Activated CD4-positive, alpha-beta T cell treated with anti-CD3 and anti-CD28 coated beads, Interleukin-2, amount 10 ng/mL, durations not matched to agents 7 days and 5 days (primary cell): ENCODE measurements around the gene CCDC69. TPM values are rescaled to one million over a fixed set of nuclear protein-coding genes. Genes with fewer than 3 reads are reported as not detected.
A peak's percentile ranks its signal among the peaks of the same experiment; 100 is the strongest.
"Not testable (repeated sequence)": the region's sequence is repeated elsewhere in the genome, so short reads cannot be mapped to it uniquely, and the experiment has no call there.

ENCODE experiments used
- CTCF ChIA-PET: fragments of 350-600 bp; sonication (Branson Sonifier 250); formaldehyde crosslinking; loops from one replicate; lab custom pipeline; 2021; ENCODE audit warnings: antibody characterized with exemption; lab: Charles Lee
- POLR2A ChIA-PET: fragments of 350-600 bp; sonication (Branson Sonifier 250); formaldehyde crosslinking; loops from one replicate; lab custom pipeline; 2021; ENCODE audit warnings: antibody characterized with exemption; lab: Charles Lee
- DNase-seq: peaks from one replicate; pipeline ENCODE4 v3.0.0-alpha.2; 2020
- H3K27ac Mint-ChIP-seq: one replicate; pipeline ENCODE4 v1.8.0; 2021; ENCODE audit warnings: mild to moderate bottlenecking, moderate library complexity, mixed read lengths
- H3K27me3 Mint-ChIP-seq: one replicate; pipeline ENCODE4 v1.8.0; 2021; ENCODE audit warnings: mixed read lengths
- H3K36me3 Mint-ChIP-seq: one replicate; pipeline ENCODE4 v1.8.0; 2021; ENCODE audit warnings: low read depth, mixed read lengths
- H3K4me1 Mint-ChIP-seq: one replicate; pipeline ENCODE4 v1.8.0; 2021; ENCODE audit warnings: mixed read lengths
- H3K4me3 Mint-ChIP-seq: one replicate; pipeline ENCODE4 v1.8.0; 2021; ENCODE audit warnings: mild to moderate bottlenecking, moderate library complexity, mixed read lengths
- H3K9me3 Mint-ChIP-seq: one replicate; pipeline ENCODE4 v1.8.0; 2021; ENCODE audit warnings: mixed read lengths
- total RNA-seq, 2 experiments: library from RNA; stranded (reverse); gene quantifications; one replicate each; pipeline ENCODE4 v1.2.3, GENCODE V29; 2021

The CCDC69 gene
- 10 to 100 TPM; 79.4 to 84.1 TPM for total RNA-seq

DNA sequence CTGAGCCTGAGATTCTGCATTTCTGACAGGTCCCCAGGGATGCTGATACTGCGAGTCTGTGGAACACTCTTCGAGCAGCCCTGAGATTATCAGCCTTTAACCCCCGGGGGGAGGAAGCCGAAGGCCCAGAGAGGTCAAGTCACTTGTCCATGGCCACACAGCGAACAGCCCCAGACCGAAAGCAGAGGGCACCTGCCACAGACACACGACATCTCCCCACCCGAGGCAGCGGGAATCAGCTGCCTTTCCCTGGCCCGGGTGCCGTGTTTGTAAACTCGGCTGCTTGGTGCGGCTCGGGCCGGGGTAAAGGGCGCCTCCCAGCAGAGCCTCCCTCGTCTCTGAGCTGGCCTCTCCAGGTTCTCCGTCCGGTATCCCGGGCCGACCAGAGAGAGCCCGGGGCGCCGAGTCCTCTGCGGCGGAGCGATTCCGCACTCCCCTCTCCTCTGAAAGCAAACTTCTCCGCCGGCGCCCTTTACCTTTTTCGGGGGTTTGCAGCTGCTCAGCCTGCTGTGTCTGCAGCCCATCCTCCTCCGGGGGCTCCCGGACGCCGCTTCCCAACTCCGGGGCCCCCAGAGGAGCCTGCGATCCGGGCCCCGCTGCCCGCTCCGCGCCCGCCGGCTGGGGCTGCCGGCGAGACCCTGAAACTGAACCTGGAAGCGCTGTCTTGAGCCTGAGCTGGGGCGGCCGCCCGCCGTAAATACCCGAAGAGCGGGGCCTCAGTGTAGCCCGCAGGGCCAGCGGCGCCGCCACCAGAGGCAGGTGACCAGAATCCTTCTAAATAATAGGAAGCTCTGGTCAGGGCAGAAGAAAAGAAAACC lies at the start of gene CCDC69:
Gene CCDC69, minus strand, starts transcription at position 646 of the 818 bp plus-strand sequence. Its CDS starts 122 bp downstream, at position 524.
- peak; percentile 58 for DNase-seq
- ChIA-PET POLR2A (interaction anchor here (0.6 to 2.9 kb wide), 6 partner anchors 10 to 37 kb away, joined by 3 to 12 read pairs (median 4); partner anchors contain the start of gene GM2A), CTCF (interaction anchor here (1.1 to 3.1 kb wide), 7 partner anchors 9 to 59 kb away, joined by 3 to 25 read pairs (median 12); no protein-coding TSS in a partner anchor)
- Mint-ChIP-seq H3K4me1 (peaks cover 53% of the 10 kb centered on the region), H3K27me3 (no peaks in the 10 kb centered on the region), H3K9me3 (peaks cover 3% of the 10 kb centered on the region), H3K4me3 (peak within 1 kb of the TSS; percentile 82), H3K27ac (peak within 1 kb of the TSS; percentile 88), H3K36me3 (peaks cover 39% of the 10 kb centered on the region)

GRCh38 chr5:151271336-151271735 lies 47.4 kb upstream of the CCDC69 start:
- Mint-ChIP-seq H3K27ac (no peak overlapping the region), H3K9me3 (no peaks in the 10 kb centered on the region), H3K27me3 (peaks cover 3% of the 10 kb centered on the region), H3K4me1 (no peaks in the 10 kb centered on the region), H3K36me3 (peaks cover 19% of the 10 kb centered on the region), H3K4me3 (no peak overlapping the region)
- ChIA-PET CTCF (no interaction called here), POLR2A (no interaction called here)
- no peak for DNase-seq

GRCh38 chr5:151270599-151270998 lies 46.7 kb upstream of the CCDC69 start:
- no peak for DNase-seq
- Mint-ChIP-seq H3K4me3 (no peak overlapping the region), H3K9me3 (no peaks in the 10 kb centered on the region), H3K27ac (no peak overlapping the region), H3K27me3 (no peaks in the 10 kb centered on the region), H3K4me1 (no peaks in the 10 kb centered on the region), H3K36me3 (peaks cover 22% of the 10 kb centered on the region)
- ChIA-PET POLR2A (no interaction called here), CTCF (no interaction called here)

- no peaks in the 10 kb centered on the region for H3K27me3 Mint-ChIP-seq
- no peak overlapping the region for H3K4me3 Mint-ChIP-seq
- peaks cover 12% of the 10 kb centered on the region for H3K4me1 Mint-ChIP-seq
- peaks cover 26% of the 10 kb centered on the region for H3K36me3 Mint-ChIP-seq
- CTCF ChIA-PET, result interaction anchor here (1.4 kb wide), 1 partner anchor 14 kb away, joined by 5 read pairs; no protein-coding TSS in a partner anchor
- H3K9me3 Mint-ChIP-seq, result no peaks in the 10 kb centered on the region
- H3K27ac Mint-ChIP-seq, result no peak overlapping the region
- DNase-seq, result no peak
- POLR2A ChIA-PET, result no interaction called here
Observed at GRCh38 chr5:151267491-151268260, 43.8 kb upstream of the CCDC69 start.

DNA sequence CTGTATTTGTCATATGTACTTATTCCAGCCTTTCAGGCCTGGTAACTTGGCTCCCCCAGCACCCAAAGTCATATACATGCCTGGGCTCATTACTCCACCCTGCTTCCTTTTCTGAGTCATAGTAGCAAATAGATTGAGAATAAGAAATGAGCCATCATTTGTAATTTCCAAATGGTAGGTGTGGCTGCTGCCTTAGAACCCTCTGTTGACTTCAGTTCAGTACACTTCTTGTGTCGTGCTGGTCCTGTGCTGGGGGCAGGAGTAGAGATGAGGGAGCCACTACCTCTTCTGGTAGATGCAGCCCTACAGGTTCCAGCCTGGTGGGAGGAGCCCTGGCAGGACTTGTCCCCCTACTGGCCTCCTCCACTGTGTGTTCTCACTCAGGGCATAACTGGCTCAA lies 40.2 kb upstream of the CCDC69 start:
- Mint-ChIP-seq H3K9me3 (no peaks in the 10 kb centered on the region), H3K36me3 (peaks cover 26% of the 10 kb centered on the region), H3K27me3 (no peaks in the 10 kb centered on the region), H3K4me1 (peaks cover 12% of the 10 kb centered on the region), H3K27ac (peak overlapping the region; percentile 20), H3K4me3 (no peak overlapping the region)
- ChIA-PET POLR2A (no interaction called here), CTCF (interaction anchor here (2.7 kb wide), 1 partner anchor 11 kb away, joined by 13 read pairs; the partner anchor contains the start of gene GM2A)
- no peak for DNase-seq

DNA sequence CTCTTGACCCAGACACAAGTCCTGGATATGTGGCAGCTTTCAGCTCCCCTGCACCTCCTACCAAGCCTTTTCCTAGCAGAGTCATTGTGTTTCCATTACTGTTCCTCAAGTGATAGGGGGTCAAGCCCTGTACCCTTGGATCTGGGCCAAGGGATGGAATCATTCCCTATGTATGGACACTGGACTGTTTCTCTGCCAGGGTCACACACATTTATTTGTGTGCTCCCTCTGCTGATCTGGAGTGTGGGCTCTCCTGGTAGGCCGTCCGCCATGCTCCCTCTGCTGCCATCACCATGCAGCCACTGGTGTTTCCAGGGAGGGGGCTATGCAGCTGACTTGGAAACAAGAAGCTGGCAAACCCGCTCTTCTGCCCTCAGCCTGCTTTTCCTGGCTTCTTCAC lies 38.6 kb upstream of the CCDC69 start:
- no peaks in the 10 kb centered on the region for H3K27me3 Mint-ChIP-seq
- CTCF ChIA-PET, result interaction anchor here (0.7 to 1.8 kb wide), 2 partner anchors 11 to 768 kb away, joined by 4 to 5 read pairs; no protein-coding TSS in a partner anchor
- POLR2A ChIA-PET, result no interaction called here
- no peak overlapping the region for H3K4me3 Mint-ChIP-seq
- no peaks in the 10 kb centered on the region for H3K9me3 Mint-ChIP-seq
- no peak overlapping the region for H3K27ac Mint-ChIP-seq
- H3K36me3 Mint-ChIP-seq, result peaks cover 18% of the 10 kb centered on the region
- H3K4me1 Mint-ChIP-seq, result peaks cover 12% of the 10 kb centered on the region
- DNase-seq, result no peak

- Mint-ChIP-seq H3K36me3 (peaks cover 2% of the 10 kb centered on the region), H3K9me3 (no peaks in the 10 kb centered on the region), H3K27me3 (no peaks in the 10 kb centered on the region), H3K27ac (no peak overlapping the region), H3K4me3 (no peak overlapping the region), H3K4me1 (peaks cover 17% of the 10 kb centered on the region)
- POLR2A ChIA-PET, result interaction anchor here (0.7 kb wide), 1 partner anchor 37 kb away, joined by 3 read pairs; no protein-coding TSS in a partner anchor
- DNase-seq, result no peak
- CTCF ChIA-PET, result no interaction called here
Observed at GRCh38 chr5:151259931-151260330, 36.0 kb upstream of the CCDC69 start.

DNA sequence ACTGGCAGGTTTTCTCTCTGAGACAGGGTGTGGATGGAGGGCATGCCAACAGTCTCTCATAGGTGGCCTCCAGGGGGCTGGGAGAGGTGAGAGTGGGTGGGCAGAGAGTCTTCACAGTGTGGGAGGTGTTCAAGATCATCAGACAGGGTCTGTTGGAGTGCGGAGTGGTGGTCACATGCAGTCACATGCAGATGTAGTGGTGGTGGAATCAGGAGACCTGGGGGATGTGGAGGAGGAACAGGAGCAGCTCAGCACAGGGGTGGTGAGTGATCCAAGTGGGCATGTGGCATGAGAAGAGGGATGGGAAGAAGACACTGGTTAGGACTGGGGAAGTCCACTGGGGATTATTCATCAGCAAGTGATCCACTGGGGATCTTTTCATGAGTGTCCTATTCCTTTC lies 34.9 kb upstream of the CCDC69 start:
- CTCF ChIA-PET, result no interaction called here
- Mint-ChIP-seq H3K27me3 (no peaks in the 10 kb centered on the region), H3K4me1 (peaks cover 15% of the 10 kb centered on the region), H3K27ac (no peak overlapping the region), H3K4me3 (no peak overlapping the region), H3K9me3 (no peaks in the 10 kb centered on the region), H3K36me3 (no peaks in the 10 kb centered on the region)
- no peak for DNase-seq
- POLR2A ChIA-PET, result no interaction called here

GRCh38 chr5:151258201-151258611 lies 34.3 kb upstream of the CCDC69 start:
- Mint-ChIP-seq H3K36me3 (no peaks in the 10 kb centered on the region), H3K27ac (no peak overlapping the region), H3K27me3 (no peaks in the 10 kb centered on the region), H3K4me1 (peaks cover 15% of the 10 kb centered on the region), H3K4me3 (no peak overlapping the region), H3K9me3 (no peaks in the 10 kb centered on the region)
- ChIA-PET CTCF (interaction anchor here (0.6 kb wide), 1 partner anchor 147 kb away, joined by 3 read pairs; no protein-coding TSS in a partner anchor), POLR2A (no interaction called here)
- DNase-seq, result no peak

GRCh38 chr5:151257731-151258181 lies 33.9 kb upstream of the CCDC69 start:
- ChIA-PET CTCF (interaction anchor here (0.6 to 1.0 kb wide), 2 partner anchors 20 to 147 kb away, joined by 3 to 5 read pairs; no protein-coding TSS in a partner anchor), POLR2A (no interaction called here)
- no peaks in the 10 kb centered on the region for H3K27me3 Mint-ChIP-seq
- no peak for DNase-seq
- H3K4me1 Mint-ChIP-seq, result peaks cover 15% of the 10 kb centered on the region
- H3K36me3 Mint-ChIP-seq, result no peaks in the 10 kb centered on the region
- no peak overlapping the region for H3K27ac Mint-ChIP-seq
- H3K4me3 Mint-ChIP-seq, result no peak overlapping the region
- H3K9me3 Mint-ChIP-seq, result no peaks in the 10 kb centered on the region

DNA sequence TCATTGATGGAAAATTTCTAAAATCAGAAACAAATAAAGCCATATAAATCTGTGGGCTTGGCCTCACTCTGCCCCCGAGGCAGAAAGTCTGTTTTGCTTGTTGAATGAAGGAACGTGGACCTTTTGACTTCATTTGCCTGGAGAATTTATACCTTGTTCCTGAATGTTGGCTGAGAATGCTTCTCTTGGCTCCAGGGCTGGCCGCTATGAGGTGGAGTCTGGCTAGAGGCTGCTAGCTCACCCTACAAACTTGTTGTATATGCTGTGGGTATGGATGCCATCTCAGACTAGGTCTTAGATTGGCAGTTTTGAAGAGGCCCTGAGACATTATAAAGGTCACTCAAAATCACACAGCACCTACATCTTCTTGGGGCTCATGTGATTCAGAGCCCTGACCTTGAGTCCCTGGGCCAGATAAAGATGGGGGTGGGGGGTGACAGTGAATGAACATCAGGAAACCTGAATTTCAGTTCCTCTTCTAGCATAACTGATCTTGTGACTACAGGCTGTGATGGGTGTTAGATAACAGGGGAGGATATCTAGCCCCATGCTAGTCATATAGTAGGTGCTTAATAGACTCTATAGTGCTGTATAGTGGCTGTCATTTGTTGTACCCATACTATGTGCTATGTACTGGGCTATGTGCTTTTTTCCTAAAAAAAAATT lies 31.9 kb upstream of the CCDC69 start:
- peaks cover 2% of the 10 kb centered on the region for H3K9me3 Mint-ChIP-seq
- POLR2A ChIA-PET, result no interaction called here

GRCh38 chr5:151254990-151255389 lies 31.1 kb upstream of the CCDC69 start:
- H3K27me3 Mint-ChIP-seq, POLR2A ChIA-PET: not testable (repeated sequence)
- CTCF ChIA-PET, result interaction anchor here (1.2 kb wide), 1 partner anchor 11 kb away, joined by 3 read pairs; no protein-coding TSS in a partner anchor

More for the DNA sequence above, 31.9 kb upstream of the CCDC69 start:
- H3K4me3 Mint-ChIP-seq, result no peak overlapping the region
- no peak for DNase-seq
- CTCF ChIA-PET, result no interaction called here
- H3K4me1 Mint-ChIP-seq, result peaks cover 31% of the 10 kb centered on the region
- no peaks in the 10 kb centered on the region for H3K27me3 Mint-ChIP-seq
- H3K36me3 Mint-ChIP-seq, result peaks cover 2% of the 10 kb centered on the region
- no peak overlapping the region for H3K27ac Mint-ChIP-seq

More at GRCh38 chr5:151254990-151255389, 31.1 kb upstream of the CCDC69 start:
- peaks cover 37% of the 10 kb centered on the region for H3K4me1 Mint-ChIP-seq
- DNase-seq, H3K36me3 Mint-ChIP-seq, H3K4me3 Mint-ChIP-seq, H3K27ac Mint-ChIP-seq, H3K9me3 Mint-ChIP-seq: not testable (repeated sequence)
